ENCODE data around the gene AMOTL1. TPM values are rescaled to one million over a fixed set of nuclear protein-coding genes. Genes with fewer than 3 reads are reported as not detected.
A peak's percentile ranks its signal among the peaks of the same experiment; 100 is the strongest.

Gene AMOTL1
- total RNA-seq, 3 donors from 2014 or later (not counting 1 experiment from before 2014, with no cell fraction given): 7.1 to 8.9 (median 8.7) TPM

DNA sequence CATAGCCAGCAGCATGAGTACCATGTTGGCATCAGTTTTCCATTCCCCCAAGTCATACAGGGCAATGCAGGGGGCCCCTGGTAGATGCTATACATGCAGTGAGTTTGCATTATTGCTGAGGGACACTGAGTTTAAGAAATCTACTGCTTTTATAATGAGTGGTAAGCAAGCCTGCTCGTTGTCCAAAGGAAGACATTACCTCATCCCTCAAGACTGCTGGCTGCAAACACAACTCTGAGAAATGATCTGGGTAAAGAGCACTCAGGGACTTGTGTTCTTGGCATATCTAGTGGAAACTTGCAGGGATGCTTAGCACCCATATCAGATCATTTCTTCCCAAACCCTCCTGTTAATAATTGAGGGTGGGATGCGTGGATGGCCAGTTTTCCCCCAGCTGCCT is 127.3 kb downstream of the AMOTL1 start:
- ATAC-seq: no peak

DNA sequence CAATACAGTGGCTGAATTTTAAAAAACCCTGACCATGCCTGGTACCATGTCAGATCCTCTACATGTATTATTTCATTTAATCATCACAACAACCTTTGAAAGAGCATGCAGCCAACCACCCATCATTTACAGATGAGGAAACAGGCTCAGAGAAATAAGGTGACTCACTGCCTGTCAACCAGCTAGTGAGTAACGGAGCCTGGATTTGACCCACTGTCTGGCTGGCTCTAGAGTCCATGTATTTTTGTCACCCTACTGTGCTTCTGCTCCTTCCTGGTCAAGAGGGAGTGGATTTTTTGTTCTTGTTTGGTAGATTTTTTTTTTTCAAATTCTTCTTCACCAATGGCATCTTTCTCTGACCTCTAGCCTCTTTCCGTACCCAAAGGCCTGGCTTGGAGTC is 127.8 kb downstream of the AMOTL1 start:
- Histone ChIP-seq H3K4me3 (ENCODE audit: low read length) (no peak overlapping the region), H3K36me3 (ENCODE audit: control insufficient read depth, insufficient read depth, low read length) (no peaks in the 10 kb centered on the region), H3K4me1 (ENCODE audit: control insufficient read depth, insufficient read depth, low read length) (no peaks in the 10 kb centered on the region), H3K27ac (ENCODE audit: low read length) (no peak overlapping the region), H3K27me3 (ENCODE audit: control insufficient read depth, insufficient read depth, low read length) (no peaks in the 10 kb centered on the region), H3K9me3 (ENCODE audit: control insufficient read depth, insufficient read depth, low read length) (peaks cover 8% of the 10 kb centered on the region)
- DNase-seq: no peak
- Mint-ChIP-seq H3K4me3 (no peak overlapping the region), H3K27me3 (ENCODE audit: low read depth in 2 of 2) (no peaks in the 10 kb centered on the region), H3K27ac (no peak overlapping the region), H3K9me3 (peaks cover 3 to 10% of the 10 kb centered on the region in 2 donors), H3K4me1 (no peaks in the 10 kb centered on the region), H3K36me3 (peaks cover 18% of the 10 kb centered on the region)
- no peak for ATAC-seq
- TF ChIP-seq, protein P1, sequence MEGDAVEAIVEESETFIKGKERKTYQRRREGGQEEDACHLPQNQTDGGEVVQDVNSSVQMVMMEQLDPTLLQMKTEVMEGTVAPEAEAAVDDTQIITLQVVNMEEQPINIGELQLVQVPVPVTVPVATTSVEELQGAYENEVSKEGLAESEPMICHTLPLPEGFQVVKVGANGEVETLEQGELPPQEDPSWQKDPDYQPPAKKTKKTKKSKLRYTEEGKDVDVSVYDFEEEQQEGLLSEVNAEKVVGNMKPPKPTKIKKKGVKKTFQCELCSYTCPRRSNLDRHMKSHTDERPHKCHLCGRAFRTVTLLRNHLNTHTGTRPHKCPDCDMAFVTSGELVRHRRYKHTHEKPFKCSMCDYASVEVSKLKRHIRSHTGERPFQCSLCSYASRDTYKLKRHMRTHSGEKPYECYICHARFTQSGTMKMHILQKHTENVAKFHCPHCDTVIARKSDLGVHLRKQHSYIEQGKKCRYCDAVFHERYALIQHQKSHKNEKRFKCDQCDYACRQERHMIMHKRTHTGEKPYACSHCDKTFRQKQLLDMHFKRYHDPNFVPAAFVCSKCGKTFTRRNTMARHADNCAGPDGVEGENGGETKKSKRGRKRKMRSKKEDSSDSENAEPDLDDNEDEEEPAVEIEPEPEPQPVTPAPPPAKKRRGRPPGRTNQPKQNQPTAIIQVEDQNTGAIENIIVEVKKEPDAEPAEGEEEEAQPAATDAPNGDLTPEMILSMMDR (IDR thresholded peaks at IDR 0.05): no peak
- intact Hi-C loops (cut with micrococcal nuclease): no loop called here
- WGBS (ENCODE audit: insufficient coverage): 94% methylated on average over 2 of the region's 2 CpGs

More for the DNA sequence above, 127.3 kb downstream of the AMOTL1 start:
- no peaks in the 10 kb centered on the region for H3K36me3 ChIP-seq (ENCODE audit: control insufficient read depth, insufficient read depth, low read length)
- Mint-ChIP-seq H3K4me3 (no peak overlapping the region), H3K4me1 (no peaks in the 10 kb centered on the region), H3K27me3 (ENCODE audit: low read depth in 2 of 2) (no peaks in the 10 kb centered on the region), H3K27ac (no peak overlapping the region), H3K36me3 (peaks cover 18% of the 10 kb centered on the region), H3K9me3 (peaks cover 3 to 10% of the 10 kb centered on the region in 2 donors)
- 88% methylated on average over 1 of the region's 2 CpGs for WGBS (ENCODE audit: insufficient coverage)
- DNase-seq: no peak
- H3K27me3 ChIP-seq (ENCODE audit: control insufficient read depth, insufficient read depth, low read length): no peaks in the 10 kb centered on the region
- H3K4me3 ChIP-seq (ENCODE audit: low read length): no peak overlapping the region
- TF ChIP-seq, protein P1 (IDR thresholded peaks at IDR 0.05): no peak
- H3K4me1 ChIP-seq (ENCODE audit: control insufficient read depth, insufficient read depth, low read length): no peaks in the 10 kb centered on the region
- intact Hi-C loops (cut with micrococcal nuclease): no loop called here
- H3K9me3 ChIP-seq (ENCODE audit: control insufficient read depth, insufficient read depth, low read length): peaks cover 8% of the 10 kb centered on the region
- no peak overlapping the region for H3K27ac ChIP-seq (ENCODE audit: low read length)

DNA sequence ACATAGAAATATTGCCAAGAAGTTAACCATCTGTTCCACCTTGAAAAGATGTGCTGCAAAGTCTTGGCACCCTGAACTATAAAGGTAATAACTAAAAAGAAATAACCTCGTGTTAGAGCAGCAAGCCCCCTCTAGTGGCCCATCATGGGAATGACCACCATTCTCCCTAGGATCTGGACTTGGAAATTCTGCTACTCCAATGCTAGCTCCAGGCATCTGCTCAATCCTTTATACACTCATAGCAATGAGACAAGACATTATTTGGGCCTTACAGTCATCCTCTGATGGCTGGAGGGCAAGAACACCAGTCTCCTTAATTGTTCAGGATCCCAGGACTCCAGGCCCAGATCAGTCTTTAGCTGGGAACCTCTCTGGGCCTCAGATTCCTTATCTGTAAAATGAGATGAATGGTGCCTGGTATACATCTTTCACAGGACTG is 129.2 kb downstream of the AMOTL1 start:
- no peak overlapping the region for H3K4me3 Mint-ChIP-seq
- 0% methylated on average over 1 of the region's 1 CpG for WGBS (ENCODE audit: insufficient coverage)
- H3K27ac Mint-ChIP-seq: no peak overlapping the region
- DNase-seq: peak in 1 of 2 donors; percentile 52
- ATAC-seq: peak in 2 of 3 donors; percentile 65 to 72
- TF ChIP-seq, protein P1 (IDR thresholded peaks at IDR 0.05): peak; percentile 93
- H3K4me1 ChIP-seq (ENCODE audit: control insufficient read depth, insufficient read depth, low read length): no peaks in the 10 kb centered on the region
- no peak overlapping the region for H3K27ac ChIP-seq (ENCODE audit: low read length)
- H3K9me3 Mint-ChIP-seq: peaks cover 0 to 10% of the 10 kb centered on the region in 2 donors
- no peaks in the 10 kb centered on the region for H3K36me3 ChIP-seq (ENCODE audit: control insufficient read depth, insufficient read depth, low read length)
- H3K36me3 Mint-ChIP-seq: peaks cover 15% of the 10 kb centered on the region
- H3K4me3 ChIP-seq (ENCODE audit: low read length): no peak overlapping the region
- H3K9me3 ChIP-seq (ENCODE audit: control insufficient read depth, insufficient read depth, low read length): peaks cover 8% of the 10 kb centered on the region
- no peaks in the 10 kb centered on the region for H3K27me3 ChIP-seq (ENCODE audit: control insufficient read depth, insufficient read depth, low read length)
- H3K27me3 Mint-ChIP-seq (ENCODE audit: low read depth in 2 of 2): no peaks in the 10 kb centered on the region
- H3K4me1 Mint-ChIP-seq: no peaks in the 10 kb centered on the region
- intact Hi-C loops (cut with micrococcal nuclease): loop anchor here (1.0 kb wide), 2 partner anchors 274 to 378 kb away; no protein-coding TSS in a partner anchor

DNA sequence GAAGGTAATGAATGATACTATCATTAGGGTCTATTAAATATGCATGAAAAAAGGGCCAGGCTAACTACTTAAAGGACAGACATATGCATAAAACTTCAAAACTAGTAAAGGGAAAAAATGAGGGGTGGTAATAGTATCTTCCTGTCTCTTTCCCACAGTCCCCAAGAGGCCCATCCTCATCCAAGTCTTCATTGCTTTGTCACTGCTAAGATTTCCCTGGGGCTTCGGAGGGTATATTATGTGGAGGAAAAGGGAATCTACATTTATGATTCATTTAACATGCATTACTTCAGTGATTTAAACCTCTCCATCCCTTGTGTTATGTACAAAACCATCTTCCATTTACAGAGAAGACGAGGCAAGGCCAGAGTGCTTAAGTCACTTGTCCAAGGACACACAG is 139.1 kb downstream of the AMOTL1 start:
- intact Hi-C loops (cut with micrococcal nuclease): no loop called here
- ATAC-seq: no peak
- no peak for DNase-seq
- H3K27me3 Mint-ChIP-seq (ENCODE audit: low read depth in 2 of 2): no peaks in the 10 kb centered on the region
- no peaks in the 10 kb centered on the region for H3K9me3 Mint-ChIP-seq
- Histone ChIP-seq H3K27ac (ENCODE audit: low read length) (no peak overlapping the region), H3K4me1 (ENCODE audit: control insufficient read depth, insufficient read depth, low read length) (no peaks in the 10 kb centered on the region), H3K36me3 (ENCODE audit: control insufficient read depth, insufficient read depth, low read length) (no peaks in the 10 kb centered on the region), H3K4me3 (ENCODE audit: low read length) (no peak overlapping the region), H3K9me3 (ENCODE audit: control insufficient read depth, insufficient read depth, low read length) (no peaks in the 10 kb centered on the region), H3K27me3 (ENCODE audit: control insufficient read depth, insufficient read depth, low read length) (no peaks in the 10 kb centered on the region)
- whole genome bisulfite sequencing (ENCODE audit: insufficient coverage): 88% methylated on average over 1 of the region's 2 CpGs
- TF ChIP-seq, protein P1 (IDR thresholded peaks at IDR 0.05): no peak
- no peak overlapping the region for H3K27ac Mint-ChIP-seq
- no peaks in the 10 kb centered on the region for H3K36me3 Mint-ChIP-seq
- no peak overlapping the region for H3K4me3 Mint-ChIP-seq
- no peaks in the 10 kb centered on the region for H3K4me1 Mint-ChIP-seq
